DND-41 (cell line): ENCODE measurements around the gene VPS18.

ENCODE experiments used
- EZH2 ChIP-seq: IDR thresholded peaks from 3 replicates; pipeline ENCODE4 v1.6.1; 2012; ENCODE audit warnings: borderline replicate concordance, low read depth, mild to moderate bottlenecking, moderate library complexity, low read length, inconsistent platforms; ENCODE audit not compliant: severe bottlenecking
- TF ChIP-seq, protein P1 (sequence below): IDR thresholded peaks from 2 replicates; pipeline ENCODE4 v1.5.1; 2012; ENCODE audit warnings: borderline replicate concordance, low read length, moderate library complexity, mild to moderate bottlenecking; ENCODE audit not compliant: poor library complexity, severe bottlenecking; ENCODE audit errors: extremely low read depth

DNA sequence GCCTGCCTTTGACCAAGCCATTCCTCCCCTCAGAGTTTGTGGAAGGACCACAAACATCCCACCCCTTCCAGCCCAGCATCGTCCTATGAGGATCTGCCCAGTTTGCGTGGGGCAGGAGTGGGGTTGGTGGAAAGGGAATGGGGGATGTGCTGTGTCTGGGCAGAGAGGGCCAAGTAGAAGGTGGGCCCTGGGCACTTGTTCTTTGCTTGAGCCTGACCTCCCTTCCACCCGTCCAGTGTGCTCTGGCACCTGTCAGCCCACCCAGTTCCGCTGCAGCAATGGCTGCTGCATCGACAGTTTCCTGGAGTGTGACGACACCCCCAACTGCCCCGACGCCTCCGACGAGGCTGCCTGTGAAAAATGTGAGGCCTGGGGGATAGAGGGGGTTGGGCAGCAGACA lies 40.1 kb upstream of the VPS18 start:
- TF ChIP-seq, protein P1, sequence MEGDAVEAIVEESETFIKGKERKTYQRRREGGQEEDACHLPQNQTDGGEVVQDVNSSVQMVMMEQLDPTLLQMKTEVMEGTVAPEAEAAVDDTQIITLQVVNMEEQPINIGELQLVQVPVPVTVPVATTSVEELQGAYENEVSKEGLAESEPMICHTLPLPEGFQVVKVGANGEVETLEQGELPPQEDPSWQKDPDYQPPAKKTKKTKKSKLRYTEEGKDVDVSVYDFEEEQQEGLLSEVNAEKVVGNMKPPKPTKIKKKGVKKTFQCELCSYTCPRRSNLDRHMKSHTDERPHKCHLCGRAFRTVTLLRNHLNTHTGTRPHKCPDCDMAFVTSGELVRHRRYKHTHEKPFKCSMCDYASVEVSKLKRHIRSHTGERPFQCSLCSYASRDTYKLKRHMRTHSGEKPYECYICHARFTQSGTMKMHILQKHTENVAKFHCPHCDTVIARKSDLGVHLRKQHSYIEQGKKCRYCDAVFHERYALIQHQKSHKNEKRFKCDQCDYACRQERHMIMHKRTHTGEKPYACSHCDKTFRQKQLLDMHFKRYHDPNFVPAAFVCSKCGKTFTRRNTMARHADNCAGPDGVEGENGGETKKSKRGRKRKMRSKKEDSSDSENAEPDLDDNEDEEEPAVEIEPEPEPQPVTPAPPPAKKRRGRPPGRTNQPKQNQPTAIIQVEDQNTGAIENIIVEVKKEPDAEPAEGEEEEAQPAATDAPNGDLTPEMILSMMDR, result no peak
- TF ChIP-seq EZH2, result no peak
